Subcutaneous adipose tissue (tissue), 4 donors: ENCODE data around the gene SND1. TPM values are rescaled to one million over a fixed set of nuclear protein-coding genes. Genes with fewer than 3 reads are reported as not detected.

Experiments
- total RNA-seq, 4 donors: library from RNA; depleted of rRNA; stranded (reverse); fragments of >200 nt; gene quantifications; one replicate each; pipeline ENCODE4 v1.1.0, GENCODE V29; 2016
- TF ChIP-seq, protein P1 (sequence below): fragments of 450-650 bp; IDR thresholded peaks from one replicate; pipeline ENCODE4 v1.5.1; 2016; ENCODE audit warnings: low read depth, mild to moderate bottlenecking, control low read depth, antibody characterized with exemption, moderate library complexity

The SND1 gene
- total RNA-seq, 4 donors from 2014 or later: 73.9 to 98.3 (median 88.9) TPM

DNA sequence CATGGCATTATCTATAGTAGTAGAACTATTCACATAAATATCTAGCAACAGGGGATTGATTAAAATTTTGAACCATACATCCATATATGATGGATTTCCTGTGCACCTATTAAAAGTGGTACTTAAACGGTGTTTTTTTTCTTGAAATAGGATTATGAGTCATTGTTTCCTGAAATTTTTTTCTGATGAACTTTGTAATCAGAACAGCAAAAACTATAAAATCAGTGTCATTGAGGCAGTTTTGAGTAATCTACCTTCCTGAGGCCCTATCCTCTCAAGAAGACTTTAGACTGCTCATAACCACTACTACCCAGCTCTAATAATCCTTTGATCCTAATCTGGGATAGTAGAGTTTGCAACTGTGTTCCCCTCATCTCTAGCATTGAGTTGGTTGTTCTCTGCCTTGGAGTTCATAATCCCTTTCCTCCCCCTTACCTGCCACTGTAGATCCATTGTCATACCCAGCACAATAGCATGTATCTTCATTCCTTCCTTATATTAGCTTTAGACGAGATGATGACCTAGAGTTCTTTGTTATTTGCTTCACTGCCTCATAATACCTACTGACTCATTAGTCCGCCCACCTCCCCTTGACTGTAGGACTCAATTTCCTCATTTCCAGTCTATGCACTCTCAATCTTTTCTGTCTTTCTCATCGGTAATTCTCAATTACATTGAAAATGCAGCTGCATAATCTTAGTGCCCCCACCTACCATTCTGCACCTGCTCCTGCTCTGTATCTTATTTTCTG, 245.9 kb downstream of the SND1 start:
- TF ChIP-seq, protein P1, sequence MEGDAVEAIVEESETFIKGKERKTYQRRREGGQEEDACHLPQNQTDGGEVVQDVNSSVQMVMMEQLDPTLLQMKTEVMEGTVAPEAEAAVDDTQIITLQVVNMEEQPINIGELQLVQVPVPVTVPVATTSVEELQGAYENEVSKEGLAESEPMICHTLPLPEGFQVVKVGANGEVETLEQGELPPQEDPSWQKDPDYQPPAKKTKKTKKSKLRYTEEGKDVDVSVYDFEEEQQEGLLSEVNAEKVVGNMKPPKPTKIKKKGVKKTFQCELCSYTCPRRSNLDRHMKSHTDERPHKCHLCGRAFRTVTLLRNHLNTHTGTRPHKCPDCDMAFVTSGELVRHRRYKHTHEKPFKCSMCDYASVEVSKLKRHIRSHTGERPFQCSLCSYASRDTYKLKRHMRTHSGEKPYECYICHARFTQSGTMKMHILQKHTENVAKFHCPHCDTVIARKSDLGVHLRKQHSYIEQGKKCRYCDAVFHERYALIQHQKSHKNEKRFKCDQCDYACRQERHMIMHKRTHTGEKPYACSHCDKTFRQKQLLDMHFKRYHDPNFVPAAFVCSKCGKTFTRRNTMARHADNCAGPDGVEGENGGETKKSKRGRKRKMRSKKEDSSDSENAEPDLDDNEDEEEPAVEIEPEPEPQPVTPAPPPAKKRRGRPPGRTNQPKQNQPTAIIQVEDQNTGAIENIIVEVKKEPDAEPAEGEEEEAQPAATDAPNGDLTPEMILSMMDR: no peak

DNA sequence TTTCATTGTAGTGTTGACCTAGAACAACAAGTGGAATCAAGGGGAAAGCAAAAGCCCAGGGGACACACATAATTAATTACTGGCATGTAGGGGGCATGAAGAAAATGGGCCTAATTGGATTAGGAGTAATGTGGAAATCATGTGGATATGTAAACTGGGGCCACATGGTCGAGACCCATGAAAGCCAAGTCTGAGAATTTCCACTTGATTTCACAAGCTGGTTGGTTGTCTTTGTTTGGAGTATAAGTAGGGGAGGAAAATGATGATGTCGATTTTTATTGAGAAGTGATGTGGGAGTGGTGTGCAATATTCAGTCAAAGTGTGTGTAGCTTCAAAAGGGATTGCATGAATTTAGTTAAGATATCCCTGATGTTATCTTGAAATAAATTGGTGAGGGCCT, 247.4 kb downstream of the SND1 start:
- TF ChIP-seq, protein P1: no peak

GRCh38 chr7:127900141-127900540, 248.1 kb downstream of the SND1 start:
- TF ChIP-seq, protein P1: no peak

DNA sequence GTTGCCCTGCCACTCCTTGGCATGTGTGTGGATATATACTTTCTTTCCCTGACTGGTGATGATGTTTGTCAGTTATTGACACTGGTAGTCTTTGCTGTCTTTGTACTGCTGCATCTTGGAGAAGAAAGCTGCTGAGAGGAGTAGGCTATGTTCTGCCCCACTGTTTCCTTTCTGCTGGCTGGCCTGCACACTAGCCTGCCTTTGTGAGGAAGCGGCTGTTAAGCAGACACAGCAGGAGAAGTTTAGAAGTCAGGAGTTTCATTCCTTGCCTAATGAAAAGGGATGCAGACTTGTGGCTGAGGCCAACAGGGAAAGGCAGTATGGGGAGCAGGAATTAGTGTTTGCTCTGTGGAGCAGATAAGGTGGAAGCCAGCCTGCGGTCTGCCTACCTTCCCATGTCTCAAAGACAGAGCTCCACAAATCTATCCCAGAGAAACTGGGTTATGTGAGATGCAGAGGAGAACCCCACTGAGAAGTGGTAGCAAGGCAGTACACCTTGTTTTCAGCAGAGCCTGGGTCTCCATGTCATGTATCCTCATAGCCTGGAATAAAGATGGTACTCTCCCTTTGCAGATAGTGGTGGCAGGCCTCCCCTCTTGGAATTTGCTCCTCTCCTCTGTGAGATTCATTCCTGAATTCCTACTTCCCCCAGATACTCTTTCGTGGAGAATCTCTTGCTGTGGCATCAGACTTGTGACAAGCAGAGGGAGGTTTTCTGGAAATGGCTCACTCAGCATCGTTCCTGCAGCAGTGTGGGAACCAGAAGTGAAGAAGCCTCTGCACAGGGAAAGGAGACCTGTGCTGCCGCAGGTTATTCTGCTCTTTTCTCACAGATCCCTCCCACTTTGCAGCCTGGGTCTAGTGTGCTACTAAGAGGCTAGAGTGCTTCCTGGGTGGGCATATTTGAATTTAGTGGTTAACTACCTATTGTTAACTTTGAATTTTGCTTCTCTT, 249.0 kb downstream of the SND1 start:
- TF ChIP-seq, protein P1: no peak

GRCh38 chr7:127901895-127902703, 250.1 kb downstream of the SND1 start:
- TF ChIP-seq, protein P1: no peak

GRCh38 chr7:127903892-127904669, 252.1 kb downstream of the SND1 start:
- TF ChIP-seq, protein P1: no peak
